ENCODE measurements around the gene DHCR24.

Gene DHCR24

GRCh38 chr1:54870869-54871268 lies 16.1 kb downstream of the DHCR24 start:
- TF ChIP-seq YY1 (IDR thresholded peaks at IDR 0.05; ENCODE audit: low read depth) (no peak), EP300 (IDR thresholded peaks at IDR 0.05; ENCODE audit: borderline replicate concordance) (no peak), FOXM1 (IDR thresholded peaks at IDR 0.05; ENCODE audit: borderline replicate concordance, low read depth) (no peak)

- TF ChIP-seq REST (IDR thresholded peaks at IDR 0.05; ENCODE audit: low read depth) (no peak), RAD21 (IDR thresholded peaks at IDR 0.05; ENCODE audit: low read depth) (no peak), FOXM1 (IDR thresholded peaks at IDR 0.05; ENCODE audit: borderline replicate concordance, low read depth) (no peak), YY1 (IDR thresholded peaks at IDR 0.05; ENCODE audit: low read depth) (no peak), NFIC (IDR thresholded peaks at IDR 0.05) (no peak), TCF12 (IDR thresholded peaks at IDR 0.05; ENCODE audit: low read depth) (no peak), CREB1 (IDR thresholded peaks at IDR 0.05; ENCODE audit: low read depth) (no peak), TAF1 (IDR thresholded peaks at IDR 0.05; ENCODE audit: low read depth) (no peak), USF1 (IDR thresholded peaks at IDR 0.05) (no peak), CEBPB (IDR thresholded peaks at IDR 0.05) (no peak), ZBTB7A (IDR thresholded peaks at IDR 0.05; ENCODE audit: low read depth) (no peak), EGR1 (IDR thresholded peaks at IDR 0.05) (no peak)
These were observed 17.7 kb downstream of the DHCR24 start for GRCh38 chr1:54869173-54869851.

GRCh38 chr1:54867717-54868057 lies 19.3 kb downstream of the DHCR24 start:
- no peak for TF ChIP-seq TAF1 (IDR thresholded peaks at IDR 0.05; ENCODE audit: low read depth)
- no peak for TF ChIP-seq FOXM1 (IDR thresholded peaks at IDR 0.05; ENCODE audit: borderline replicate concordance, low read depth)
- TF ChIP-seq EGR1 (IDR thresholded peaks at IDR 0.05), result no peak
- no peak for TF ChIP-seq TCF12 (IDR thresholded peaks at IDR 0.05; ENCODE audit: low read depth)
- TF ChIP-seq MAX (IDR thresholded peaks at IDR 0.05), result no peak
- no peak for TF ChIP-seq NFIC (IDR thresholded peaks at IDR 0.05)
- no peak for TF ChIP-seq USF1 (IDR thresholded peaks at IDR 0.05)
- no peak for TF ChIP-seq CEBPB (IDR thresholded peaks at IDR 0.05)
- no peak for TF ChIP-seq YY1 (IDR thresholded peaks at IDR 0.05; ENCODE audit: low read depth)
- TF ChIP-seq REST (IDR thresholded peaks at IDR 0.05; ENCODE audit: low read depth), result no peak
- TF ChIP-seq TEAD4 (IDR thresholded peaks at IDR 0.05), result no peak

DNA sequence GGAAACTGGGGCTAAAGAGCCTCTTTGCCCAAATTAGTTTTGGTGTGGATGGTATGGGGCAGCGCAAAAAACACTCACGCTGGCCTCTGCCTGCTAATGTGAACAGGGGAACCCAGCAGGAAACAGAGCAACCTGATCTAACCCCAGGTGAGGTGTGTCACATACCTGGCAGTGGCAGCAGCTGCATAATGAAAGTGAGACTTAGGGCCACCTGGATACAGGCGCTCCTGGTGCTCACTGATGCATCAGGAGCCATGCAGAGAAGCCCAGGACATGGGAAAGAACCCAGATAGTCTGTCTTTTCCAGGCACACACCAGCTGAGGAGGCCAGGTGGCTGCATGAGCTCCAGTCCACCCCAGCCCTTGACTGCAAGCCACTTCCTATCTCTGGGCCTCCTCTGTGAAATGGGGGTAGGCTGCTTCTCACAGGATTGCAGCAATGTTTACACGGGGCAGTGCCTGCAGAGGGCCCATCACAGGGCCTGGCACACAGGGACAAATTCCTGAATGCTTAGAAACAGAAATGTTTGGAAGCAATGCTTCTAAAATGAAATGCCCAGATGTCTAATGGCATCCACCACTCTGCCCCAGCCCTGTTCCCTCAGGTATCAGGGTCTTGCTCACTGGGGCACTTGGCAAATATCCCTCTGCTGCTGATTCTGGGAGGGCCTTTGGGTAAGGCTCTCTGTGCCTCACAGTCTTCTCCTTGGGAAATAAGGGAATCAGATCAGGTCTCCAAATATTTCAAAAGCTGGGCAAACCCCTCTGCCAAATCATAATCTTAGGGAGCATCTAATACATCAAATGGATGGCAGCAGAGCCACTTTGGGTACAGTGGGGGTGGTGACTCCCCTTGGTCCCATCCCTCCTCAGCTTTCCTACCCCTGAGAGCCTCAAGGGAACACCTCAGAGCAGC lies 19.9 kb downstream of the DHCR24 start:
- TF ChIP-seq TAF1 (IDR thresholded peaks at IDR 0.05; ENCODE audit: low read depth) (no peak), EGR1 (IDR thresholded peaks at IDR 0.05) (no peak), TEAD4 (IDR thresholded peaks at IDR 0.05) (peak; percentile 91), TCF12 (IDR thresholded peaks at IDR 0.05; ENCODE audit: low read depth) (peak; percentile 98), CEBPB (IDR thresholded peaks at IDR 0.05) (0 out of 2 replicates have a peak, but pooled peaks have one; percentile 22), USF1 (IDR thresholded peaks at IDR 0.05) (no peak), NFIC (IDR thresholded peaks at IDR 0.05) (peak; percentile 75; the same call in 1 of the 2 replicates), EP300 (IDR thresholded peaks at IDR 0.05; ENCODE audit: borderline replicate concordance) (peak; percentile 91), REST (IDR thresholded peaks at IDR 0.05; ENCODE audit: low read depth) (no peak), RAD21 (IDR thresholded peaks at IDR 0.05; ENCODE audit: low read depth) (peak; percentile 27), YY1 (IDR thresholded peaks at IDR 0.05; ENCODE audit: low read depth) (peak; percentile 45; the same call in 1 of the 2 replicates)

Data from Ishikawa (cell line).